CD4-positive, alpha-beta T cell (primary cell): Measurements from ENCODE around the gene MSANTD4. TPM values are rescaled to one million over a fixed set of nuclear protein-coding genes. Genes with fewer than 3 reads are reported as not detected.

Source experiments
- ATAC-seq: fragments of 200-7000 bp; cut with Tn5 transposase; one replicate; pipeline ENCODE4 v1.10.0; 2022; ENCODE audit warnings: mild to moderate bottlenecking; ENCODE audit not compliant: poor library complexity
- CTCF ChIA-PET: fragments of 350-600 bp; sonication (Branson Sonifier 250); formaldehyde crosslinking; loops from one replicate; lab custom pipeline; 2021; ENCODE audit warnings: antibody characterized with exemption, inconsistent platforms; lab: Charles Lee
- POLR2A ChIA-PET: fragments of 350-600 bp; sonication (Branson Sonifier 250); formaldehyde crosslinking; loops from one replicate; lab custom pipeline; 2021; ENCODE audit warnings: antibody characterized with exemption, inconsistent platforms; lab: Charles Lee
- DNase-seq, 14 experiments: peaks; one replicate each; pipeline ENCODE4 v3.0.0-alpha.2; 2013 to 2020; ENCODE audit warnings: mixed read lengths in 2 of 14
- H3K27ac ChIP-seq, 2 donors: one replicate each; pipeline versions ENCODE4 v1.5.1 to v1.7.0; 2013; ENCODE audit warnings: low read length in 2 of 2, low read depth in 1 of 2, mild to moderate bottlenecking in 1 of 2
- H3K27me3 ChIP-seq, 2 experiments: 1 replicate in 1 of 2; 2 replicates in 1 of 2; pipeline versions ENCODE4 v1.6.1 to v1.7.0; 2013; ENCODE audit warnings: low read length in 2 of 2, control low read depth in 1 of 2, mild to moderate bottlenecking in 1 of 2, moderate library complexity in 1 of 2; ENCODE audit not compliant: insufficient read depth in 2 of 2, control insufficient read depth in 1 of 2
- H3K36me3 ChIP-seq: one replicate; pipeline ENCODE4 v1.6.1; 2013; ENCODE audit warnings: low read length, control low read depth; ENCODE audit not compliant: insufficient read depth
- H3K4me1 ChIP-seq: one replicate; pipeline ENCODE4 v1.6.1; 2013; ENCODE audit warnings: low read length, control low read depth; ENCODE audit not compliant: insufficient read depth
- H3K4me3 ChIP-seq: one replicate; pipeline ENCODE4 v1.5.1; 2013; ENCODE audit warnings: mild to moderate bottlenecking, low read length, moderate library complexity
- H3K9me3 ChIP-seq, 2 experiments: 1 replicate in 1 of 2; 2 replicates in 1 of 2; pipeline versions ENCODE4 v1.6.1 to v1.7.0; 2013; ENCODE audit warnings: low read length in 2 of 2, mild to moderate bottlenecking in 2 of 2, control low read depth in 1 of 2, moderate library complexity in 1 of 2; ENCODE audit not compliant: control insufficient read depth in 1 of 2, insufficient read depth in 1 of 2
- H3K27ac Mint-ChIP-seq: one replicate; pipeline ENCODE4 v1.8.0; 2020; ENCODE audit warnings: mixed read lengths
- H3K27me3 Mint-ChIP-seq: one replicate; pipeline ENCODE4 v1.8.0; 2021; ENCODE audit warnings: mixed read lengths
- H3K36me3 Mint-ChIP-seq: one replicate; pipeline ENCODE4 v1.8.0; 2021; ENCODE audit warnings: low read depth, mixed read lengths
- H3K4me1 Mint-ChIP-seq: one replicate; pipeline ENCODE4 v1.8.0; 2021; ENCODE audit warnings: low read depth, mixed read lengths
- H3K4me3 Mint-ChIP-seq: one replicate; pipeline ENCODE4 v1.8.0; 2020; ENCODE audit warnings: mild to moderate bottlenecking, mixed read lengths
- H3K9me3 Mint-ChIP-seq: one replicate; pipeline ENCODE4 v1.8.0; 2020; ENCODE audit warnings: mixed read lengths
- intact Hi-C, 2 experiments: fragments of 100-400 bp; cut with DNase I in 1 of 2; cut with micrococcal nuclease in 1 of 2; formaldehyde crosslinking; loops; one replicate each; pipeline versions ENCODE4 v1.15.1 to v1.9.0; 2023 to 2025; cut with DNase I, micrococcal nuclease
- total RNA-seq, 174 experiments: library from RNA in 2 of 174; stranded (reverse) in 2 of 174; gene quantifications; one replicate each; pipeline ENCODE4 v1.2.3 and lab custom pipeline; 2021 to 2026
- TF ChIP-seq, protein P1 (sequence below): fragments of 200-600 bp; IDR thresholded peaks from one replicate; pipeline ENCODE4 v1.8.0; 2022; ENCODE audit warnings: antibody characterized with exemption, mild to moderate bottlenecking

MSANTD4 gene
- total RNA-seq, 2 experiments from 2014 or later, result 4.3 to 6.2 TPM

- intact Hi-C loops, result no loop called here
- H3K27me3 Mint-ChIP-seq, result peaks cover 8% of the 10 kb centered on the region
- peaks cover 7% of the 10 kb centered on the region for H3K4me1 ChIP-seq
- peak overlapping the region; percentile 94 for H3K4me3 Mint-ChIP-seq
- peaks cover 58% of the 10 kb centered on the region for H3K4me1 Mint-ChIP-seq
- POLR2A ChIA-PET, result no interaction called here
- CTCF ChIA-PET, result no interaction called here
- H3K27ac ChIP-seq, result peak overlapping the region; percentile 3 to 42
- H3K9me3 Mint-ChIP-seq, result no peaks in the 10 kb centered on the region
- peak overlapping the region; percentile 71 for H3K27ac Mint-ChIP-seq
- H3K9me3 ChIP-seq, result no peaks in the 10 kb centered on the region
- TF ChIP-seq, protein P1, sequence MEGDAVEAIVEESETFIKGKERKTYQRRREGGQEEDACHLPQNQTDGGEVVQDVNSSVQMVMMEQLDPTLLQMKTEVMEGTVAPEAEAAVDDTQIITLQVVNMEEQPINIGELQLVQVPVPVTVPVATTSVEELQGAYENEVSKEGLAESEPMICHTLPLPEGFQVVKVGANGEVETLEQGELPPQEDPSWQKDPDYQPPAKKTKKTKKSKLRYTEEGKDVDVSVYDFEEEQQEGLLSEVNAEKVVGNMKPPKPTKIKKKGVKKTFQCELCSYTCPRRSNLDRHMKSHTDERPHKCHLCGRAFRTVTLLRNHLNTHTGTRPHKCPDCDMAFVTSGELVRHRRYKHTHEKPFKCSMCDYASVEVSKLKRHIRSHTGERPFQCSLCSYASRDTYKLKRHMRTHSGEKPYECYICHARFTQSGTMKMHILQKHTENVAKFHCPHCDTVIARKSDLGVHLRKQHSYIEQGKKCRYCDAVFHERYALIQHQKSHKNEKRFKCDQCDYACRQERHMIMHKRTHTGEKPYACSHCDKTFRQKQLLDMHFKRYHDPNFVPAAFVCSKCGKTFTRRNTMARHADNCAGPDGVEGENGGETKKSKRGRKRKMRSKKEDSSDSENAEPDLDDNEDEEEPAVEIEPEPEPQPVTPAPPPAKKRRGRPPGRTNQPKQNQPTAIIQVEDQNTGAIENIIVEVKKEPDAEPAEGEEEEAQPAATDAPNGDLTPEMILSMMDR, result no peak
- H3K36me3 Mint-ChIP-seq, result peaks cover 22% of the 10 kb centered on the region
- H3K4me3 ChIP-seq, result peak overlapping the region; percentile 85
- peak in 1 of 14 experiments; percentile 9 for DNase-seq
- no peak for ATAC-seq
- H3K36me3 ChIP-seq, result no peaks in the 10 kb centered on the region
- H3K27me3 ChIP-seq, result no peaks in the 10 kb centered on the region
These were observed 666 bp downstream of the MSANTD4 start for GRCh38 chr11:106021181-106021966.

- H3K4me1 ChIP-seq, result peaks cover 6% of the 10 kb centered on the region
- POLR2A ChIA-PET, result no interaction called here
- TF ChIP-seq, protein P1, result no peak
- no peak overlapping the region for H3K27ac ChIP-seq
- intact Hi-C loops, result no loop called here
- no peaks in the 10 kb centered on the region for H3K27me3 Mint-ChIP-seq
- DNase-seq (no peak), ATAC-seq (no peak)
- H3K4me3 Mint-ChIP-seq, result no peak overlapping the region
- H3K27ac Mint-ChIP-seq, result no peak overlapping the region
- no peaks in the 10 kb centered on the region for H3K9me3 ChIP-seq
- CTCF ChIA-PET, result no interaction called here
- no peaks in the 10 kb centered on the region for H3K27me3 ChIP-seq
- H3K4me1 Mint-ChIP-seq, result peaks cover 58% of the 10 kb centered on the region
- peaks cover 4% of the 10 kb centered on the region for H3K36me3 ChIP-seq
- H3K9me3 Mint-ChIP-seq, result no peaks in the 10 kb centered on the region
- H3K4me3 ChIP-seq, result no peak overlapping the region
- H3K36me3 Mint-ChIP-seq, result peaks cover 41% of the 10 kb centered on the region
These were observed 4.9 kb downstream of the MSANTD4 start for GRCh38 chr11:106017093-106017492.

DNA sequence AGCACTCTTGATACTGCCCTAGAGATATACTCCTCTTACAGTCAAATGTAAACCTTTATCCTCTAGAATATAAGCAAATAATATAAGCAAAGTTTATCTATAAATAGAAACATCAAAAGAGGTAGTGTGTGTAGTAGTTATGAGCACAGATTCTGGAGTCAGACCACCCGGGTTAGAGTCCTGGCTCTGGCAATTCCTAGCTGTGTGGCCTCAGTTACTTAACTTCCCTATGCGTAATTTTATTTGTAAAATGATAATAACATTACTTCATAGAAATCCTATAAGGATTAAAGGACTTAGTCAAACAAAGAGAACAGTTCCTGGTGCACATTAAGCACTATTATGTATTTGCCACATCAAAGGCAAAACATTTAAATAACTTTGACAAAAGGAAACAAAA, 7.0 kb downstream of the MSANTD4 start:
- H3K27ac ChIP-seq, result no peak overlapping the region
- peaks cover 18% of the 10 kb centered on the region for H3K36me3 ChIP-seq
- Mint-ChIP-seq H3K9me3 (peaks cover 3% of the 10 kb centered on the region), H3K4me1 (peaks cover 46% of the 10 kb centered on the region), H3K4me3 (no peak overlapping the region), H3K36me3 (peaks cover 55% of the 10 kb centered on the region), H3K27me3 (no peaks in the 10 kb centered on the region), H3K27ac (no peak overlapping the region)
- CTCF ChIA-PET, result interaction anchor here (1.2 kb wide), 1 partner anchor 62 kb away, joined by 3 read pairs; the partner anchor contains the start of genes AASDHPPT and KBTBD3
- no peaks in the 10 kb centered on the region for H3K27me3 ChIP-seq
- ATAC-seq (no peak), DNase-seq (no peak)
- intact Hi-C loops, result no loop called here
- H3K9me3 ChIP-seq, result no peaks in the 10 kb centered on the region
- POLR2A ChIA-PET, result no interaction called here
- TF ChIP-seq, protein P1, result no peak
- no peak overlapping the region for H3K4me3 ChIP-seq
- H3K4me1 ChIP-seq, result peaks cover 3% of the 10 kb centered on the region
